GM04504 (cell line): ENCODE results near the gene SCN9A.
"Not testable (repeated sequence)": the region's sequence is repeated elsewhere in the genome, so short reads cannot be mapped to it uniquely, and the experiment has no call there.

Experiments
- DNase-seq: peaks from one replicate; pipeline ENCODE4 v3.0.0-alpha.2; 2012; ENCODE audit warnings: low read depth

SCN9A gene

GRCh38 chr2:166375736-166376487, at the start of gene SCN9A:
Gene SCN9A, minus strand, starts transcription at chr2:166375944. Its CDS starts 64,188 bp downstream, at chr2:166311756.
- no peak for DNase-seq

- DNase-seq = no peak
These were observed 49.1 kb upstream of the SCN9A start for GRCh38 chr2:166424841-166425240.

GRCh38 chr2:166419616-166419934, 43.8 kb upstream of the SCN9A start:
- DNase-seq = peak; percentile 17

- DNase-seq = no peak
These were observed 43.3 kb upstream of the SCN9A start for GRCh38 chr2:166418853-166419615.

- DNase-seq = no peak
These were observed 41.9 kb upstream of the SCN9A start for GRCh38 chr2:166417669-166418068.

GRCh38 chr2:166413255-166413654, 37.5 kb upstream of the SCN9A start:
- DNase-seq = no peak

- DNase-seq = no peak
These were observed 35.9 kb upstream of the SCN9A start for GRCh38 chr2:166411473-166412230.

- peak; percentile 54 for DNase-seq
These were observed 35.2 kb upstream of the SCN9A start for GRCh38 chr2:166410828-166411472.

- not testable (repeated sequence) for DNase-seq
These were observed 32.0 kb upstream of the SCN9A start for GRCh38 chr2:166407746-166408145.

GRCh38 chr2:166406374-166406773, 30.6 kb upstream of the SCN9A start:
- DNase-seq = no peak

- no peak for DNase-seq
These were observed 29.8 kb upstream of the SCN9A start for GRCh38 chr2:166405569-166405926.

GRCh38 chr2:166404831-166405568, 29.3 kb upstream of the SCN9A start:
- DNase-seq = no peak

- no peak for DNase-seq
These were observed 18.5 kb upstream of the SCN9A start for GRCh38 chr2:166394245-166394644.

- no peak for DNase-seq
These were observed 17.3 kb upstream of the SCN9A start for GRCh38 chr2:166393008-166393407.

- DNase-seq = no peak
These were observed 12.8 kb upstream of the SCN9A start for GRCh38 chr2:166388481-166389070.

- no peak for DNase-seq
These were observed 9.6 kb upstream of the SCN9A start for GRCh38 chr2:166385313-166385712.

- DNase-seq = no peak
These were observed 9.0 kb upstream of the SCN9A start for GRCh38 chr2:166384774-166385173.

GRCh38 chr2:166382448-166382847, 6.7 kb upstream of the SCN9A start:
- DNase-seq = no peak

- DNase-seq = no peak
These were observed 4.9 kb upstream of the SCN9A start for GRCh38 chr2:166380615-166381014.

GRCh38 chr2:166376873-166377272, 1.1 kb upstream of the SCN9A start:
- no peak for DNase-seq

- DNase-seq = no peak
These were observed 714 bp upstream of the SCN9A start for GRCh38 chr2:166376488-166376828.
